K562 (cell line): ENCODE results near the gene TBC1D7. TPM values are rescaled to one million over a fixed set of nuclear protein-coding genes. Genes with fewer than 3 reads are reported as not detected.

Experiments used
- HEY1 ChIP-seq: fragments of 250-450 bp; sonication (Bioruptor Pico); IDR thresholded peaks from 2 replicates; pipeline ENCODE4 v1.5.0; 2020; ENCODE audit warnings: mild to moderate bottlenecking, moderate library complexity, borderline replicate concordance
- RBM17 ChIP-seq: fragments of 200-400 bp; formaldehyde crosslinking; IDR thresholded peaks from 2 replicates; pipeline ENCODE4 v1.6.1; 2017; ENCODE audit warnings: low read depth, mild to moderate bottlenecking, low read length, borderline replicate concordance
- SOX6 ChIP-seq: fragments of 450-650 bp; IDR thresholded peaks from 2 replicates; pipeline ENCODE4 v1.6.1; 2014; ENCODE audit warnings: mild to moderate bottlenecking
- ZNF780A ChIP-seq: fragments of 250-450 bp; sonication (Bioruptor Pico); IDR thresholded peaks from 2 replicates; pipeline ENCODE4 v1.5.0; 2021; ENCODE audit warnings: mild to moderate bottlenecking
- polyA plus RNA-seq, 8 experiments: library from polyadenylated mRNA; depleted of rRNA in 4 of 8; stranded (reverse) in 5 of 8; unstranded in 3 of 8; fragments of >200 nt; fragmentation: Nextera tagmentation in 2 of 8; fragmentation: Illumina TruSeq in 1 of 8; extraction: Ambion mirVana in 2 of 8; extraction: Trizol in 1 of 8; gene quantifications; 2 replicates each; pipeline versions ENCODE4 v1.2.1 to v1.2.3, GENCODE V29; 2011 to 2014; ENCODE audit warnings: inconsistent platforms in 1 of 8, missing spikeins in 1 of 8
- total RNA-seq, 7 experiments: library from RNA; depleted of rRNA in 6 of 7; stranded (reverse); fragments of >200 nt in 6 of 7; fragmentation: Illumina TruSeq in 2 of 7; extraction: Trizol in 2 of 7; gene quantifications; 2 replicates each; pipeline versions ENCODE4 v1.2.1 to v1.2.3, GENCODE V29; 2011 to 2021; ENCODE audit warnings: low replicate concordance in 1 of 7
- TF ChIP-seq, protein P1 (sequence below): fragments of 450-650 bp; IDR thresholded peaks from 2 replicates; pipeline ENCODE4 v1.6.1; 2017; ENCODE audit warnings: antibody characterized with exemption, mild to moderate bottlenecking

The TBC1D7 gene
- total and polyA plus RNA-seq, 9 of the 15 experiments (the other 6 are each of a cell fraction or from before 2014, with no cell fraction given) = 49.4 to 107 (median 61.1) TPM

DNA sequence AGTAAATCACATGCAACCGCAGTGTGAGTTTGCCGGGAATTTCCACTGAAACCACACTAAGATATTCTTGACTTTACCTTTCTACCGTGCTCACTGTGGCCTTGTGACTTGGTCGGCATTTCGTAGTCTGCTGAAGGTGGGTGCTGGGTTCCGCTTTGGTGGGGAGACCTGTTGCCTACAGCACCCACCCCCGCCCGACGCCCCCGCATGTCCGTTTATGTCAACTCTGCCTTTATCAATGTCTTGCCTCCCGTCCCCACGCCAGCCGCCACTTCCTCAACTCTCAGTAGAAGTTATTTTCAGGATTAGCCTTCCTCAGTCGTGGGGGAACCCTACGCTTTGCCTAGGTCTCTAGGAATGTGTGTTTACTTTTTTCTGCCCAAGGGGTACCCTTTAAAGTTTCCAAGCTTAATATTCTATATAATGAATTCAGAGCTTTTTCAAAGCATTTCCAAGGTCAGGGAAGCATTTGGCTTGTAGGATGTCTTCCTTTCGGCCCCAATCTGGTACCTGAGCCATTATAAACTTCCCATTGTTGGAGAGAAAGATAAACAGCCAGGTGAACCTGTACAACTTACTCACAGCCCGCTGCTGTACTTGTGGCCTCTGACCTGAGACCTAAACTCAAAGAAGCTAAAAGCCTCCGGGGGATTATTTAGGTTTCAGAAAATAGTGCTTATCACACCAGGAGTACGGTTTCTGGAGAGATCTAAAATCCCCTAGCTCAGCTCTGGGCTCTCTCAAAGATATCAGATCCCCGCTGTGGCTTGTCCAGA is 54.2 kb downstream of the TBC1D7 start (continued):
- TF ChIP-seq ZNF780A (CRISPR knock-in tag) (no peak), HEY1 (0 out of 2 replicates have a peak, but pooled peaks have one; percentile 27), SOX6 (peak; percentile 75), RBM17 (no peak)
- TF ChIP-seq, protein P1, sequence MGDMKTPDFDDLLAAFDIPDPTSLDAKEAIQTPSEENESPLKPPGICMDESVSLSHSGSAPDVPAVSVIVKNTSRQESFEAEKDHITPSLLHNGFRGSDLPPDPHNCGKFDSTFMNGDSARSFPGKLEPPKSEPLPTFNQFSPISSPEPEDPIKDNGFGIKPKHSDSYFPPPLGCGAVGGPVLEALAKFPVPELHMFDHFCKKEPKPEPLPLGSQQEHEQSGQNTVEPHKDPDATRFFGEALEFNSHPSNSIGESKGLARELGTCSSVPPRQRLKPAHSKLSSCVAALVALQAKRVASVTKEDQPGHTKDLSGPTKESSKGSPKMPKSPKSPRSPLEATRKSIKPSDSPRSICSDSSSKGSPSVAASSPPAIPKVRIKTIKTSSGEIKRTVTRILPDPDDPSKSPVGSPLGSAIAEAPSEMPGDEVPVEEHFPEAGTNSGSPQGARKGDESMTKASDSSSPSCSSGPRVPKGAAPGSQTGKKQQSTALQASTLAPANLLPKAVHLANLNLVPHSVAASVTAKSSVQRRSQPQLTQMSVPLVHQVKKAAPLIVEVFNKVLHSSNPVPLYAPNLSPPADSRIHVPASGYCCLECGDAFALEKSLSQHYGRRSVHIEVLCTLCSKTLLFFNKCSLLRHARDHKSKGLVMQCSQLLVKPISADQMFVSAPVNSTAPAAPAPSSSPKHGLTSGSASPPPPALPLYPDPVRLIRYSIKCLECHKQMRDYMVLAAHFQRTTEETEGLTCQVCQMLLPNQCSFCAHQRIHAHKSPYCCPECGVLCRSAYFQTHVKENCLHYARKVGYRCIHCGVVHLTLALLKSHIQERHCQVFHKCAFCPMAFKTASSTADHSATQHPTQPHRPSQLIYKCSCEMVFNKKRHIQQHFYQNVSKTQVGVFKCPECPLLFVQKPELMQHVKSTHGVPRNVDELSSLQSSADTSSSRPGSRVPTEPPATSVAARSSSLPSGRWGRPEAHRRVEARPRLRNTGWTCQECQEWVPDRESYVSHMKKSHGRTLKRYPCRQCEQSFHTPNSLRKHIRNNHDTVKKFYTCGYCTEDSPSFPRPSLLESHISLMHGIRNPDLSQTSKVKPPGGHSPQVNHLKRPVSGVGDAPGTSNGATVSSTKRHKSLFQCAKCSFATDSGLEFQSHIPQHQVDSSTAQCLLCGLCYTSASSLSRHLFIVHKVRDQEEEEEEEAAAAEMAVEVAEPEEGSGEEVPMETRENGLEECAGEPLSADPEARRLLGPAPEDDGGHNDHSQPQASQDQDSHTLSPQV = 0 out of 2 replicates have a peak, but pooled peaks have one; percentile 16
